Astrocyte of the spinal cord (primary cell): ENCODE measurements around the gene DUSP8.

Experiments
- DNase-seq: peaks from one replicate; pipeline ENCODE4 v3.0.0; 2011; ENCODE audit warnings: low read depth, low spot score
- H3K4me3 ChIP-seq: 2 replicates; pipeline ENCODE4 v1.5.1; 2011; ENCODE audit warnings: low read depth, mild to moderate bottlenecking, low read length, moderate library complexity
- CTCF ChIP-seq: IDR thresholded peaks from 2 replicates; pipeline ENCODE4 v1.5.1; 2012; ENCODE audit warnings: low read depth, mild to moderate bottlenecking, low read length, inconsistent platforms
- in situ Hi-C: cut with HindIII; loops from 2 replicates; pipeline ENCODE4 v1.10.0; 2017; ENCODE audit warnings: low sequenced_read_pairs

Gene DUSP8

GRCh38 chr11:1543606-1544263 is 28.3 kb downstream of the DUSP8 start:
- DNase-seq = no peak
- in situ Hi-C loops = no loop called here
- TF ChIP-seq CTCF = no peak
- H3K4me3 ChIP-seq = no peak overlapping the region

GRCh38 chr11:1542267-1542666 is 29.8 kb downstream of the DUSP8 start:
- in situ Hi-C loops = no loop called here
- DNase-seq = no peak
- no peak overlapping the region for H3K4me3 ChIP-seq
- no peak for TF ChIP-seq CTCF

- no peak for TF ChIP-seq CTCF
- DNase-seq = no peak
- no peak overlapping the region for H3K4me3 ChIP-seq
- in situ Hi-C loops = no loop called here
Observed at GRCh38 chr11:1541474-1542204, 30.4 kb downstream of the DUSP8 start.

- no peak for DNase-seq
- in situ Hi-C loops = no loop called here
- no peak overlapping the region for H3K4me3 ChIP-seq
- TF ChIP-seq CTCF = no peak
Observed at GRCh38 chr11:1540074-1540473, 32.0 kb downstream of the DUSP8 start.

- DNase-seq = no peak
- TF ChIP-seq CTCF = no peak
- no peak overlapping the region for H3K4me3 ChIP-seq
- in situ Hi-C loops = no loop called here
Observed at GRCh38 chr11:1538153-1538552, 33.9 kb downstream of the DUSP8 start.

GRCh38 chr11:1536065-1536843 is 35.8 kb downstream of the DUSP8 start:
- no peak for TF ChIP-seq CTCF
- no peak for DNase-seq

More at GRCh38 chr11:1536065-1536843, 35.8 kb downstream of the DUSP8 start:
- in situ Hi-C loops = no loop called here
- no peak overlapping the region for H3K4me3 ChIP-seq
